Suppressor macrophage treated with lipopolysaccharide for 4 hours (primary cell): Measurements from ENCODE around the gene OR5J2.
"Not testable (repeated sequence)": the region's sequence is repeated elsewhere in the genome, so short reads cannot be mapped to it uniquely, and the experiment has no call there.

Experiments
- DNase-seq: peaks from one replicate; pipeline ENCODE4 v3.0.0-alpha.2; 2020

The OR5J2 gene

DNA sequence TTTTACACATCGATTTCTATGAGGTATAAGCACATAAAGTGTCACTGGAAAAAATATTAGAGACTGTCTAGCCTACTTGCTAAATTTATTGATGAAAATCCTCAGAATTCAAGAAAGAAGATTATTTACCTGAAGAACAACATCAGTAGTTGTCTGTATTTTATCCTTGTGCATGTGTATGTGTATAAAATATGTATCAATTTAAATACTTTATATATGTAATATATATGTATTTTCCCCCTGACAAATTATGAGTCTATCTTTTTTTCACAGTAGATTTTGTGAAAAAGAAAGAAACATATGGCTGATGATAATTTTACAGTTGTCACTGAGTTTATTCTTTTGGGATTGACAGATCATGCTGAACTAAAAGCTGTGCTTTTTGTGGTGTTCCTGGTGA lies at the start of gene OR5J2:
Gene OR5J2, plus strand, starts transcription at position 301 of the 400 bp plus-strand sequence. Its CDS starts 0 bp downstream, at position 301.
- DNase-seq = no peak

DNA sequence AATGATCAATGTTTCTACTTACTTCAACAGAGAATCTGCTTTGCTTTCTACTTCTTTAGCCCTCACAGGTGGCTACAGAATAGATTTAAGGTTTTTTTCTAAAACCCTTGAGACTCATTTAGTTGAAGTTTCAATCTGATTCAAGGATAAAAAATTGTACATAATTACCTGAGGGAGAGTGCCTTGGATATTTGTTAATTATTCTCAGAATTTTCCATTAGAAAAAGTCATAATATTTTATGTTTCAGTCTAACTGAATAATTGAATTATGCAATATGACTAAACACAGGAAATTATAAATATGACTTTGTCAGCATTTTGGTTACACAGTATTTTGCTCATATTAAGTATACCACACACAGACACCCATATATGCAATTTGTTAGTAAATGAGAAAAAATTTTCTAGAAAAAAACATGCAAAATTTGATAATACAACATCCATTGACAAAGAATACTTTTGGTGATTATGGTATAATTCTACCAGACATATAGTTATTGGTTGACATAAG lies 36.2 kb upstream of the OR5J2 start, which contains the start of gene OR8J3:
Gene OR8J3, minus strand, starts transcription at position 51 of the 511 bp plus-strand sequence. CDS start 2,483 bp downstream, outside the sequence.
- no peak for DNase-seq

DNA sequence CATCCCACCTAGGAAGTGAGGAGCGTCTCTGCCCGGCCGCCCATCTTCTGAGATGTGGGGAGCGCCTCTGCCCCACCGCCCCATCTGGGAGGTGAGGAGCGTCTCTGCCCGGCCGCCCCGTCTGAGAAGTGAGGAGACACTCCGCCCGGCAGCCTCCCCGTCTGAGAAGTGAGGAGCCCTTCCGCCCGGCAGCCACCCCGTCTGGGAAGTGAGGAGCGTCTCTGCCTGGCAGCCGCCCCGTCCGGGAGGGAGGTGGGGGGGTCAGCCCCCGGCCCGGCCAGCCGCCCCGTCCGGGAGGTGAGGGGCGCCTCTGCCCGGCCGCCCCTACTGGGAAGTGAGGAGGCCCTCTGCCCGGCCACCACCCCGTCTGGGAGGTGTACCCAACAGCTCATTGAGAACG lies 32.7 kb upstream of the OR5J2 start:
- not testable (repeated sequence) for DNase-seq

DNA sequence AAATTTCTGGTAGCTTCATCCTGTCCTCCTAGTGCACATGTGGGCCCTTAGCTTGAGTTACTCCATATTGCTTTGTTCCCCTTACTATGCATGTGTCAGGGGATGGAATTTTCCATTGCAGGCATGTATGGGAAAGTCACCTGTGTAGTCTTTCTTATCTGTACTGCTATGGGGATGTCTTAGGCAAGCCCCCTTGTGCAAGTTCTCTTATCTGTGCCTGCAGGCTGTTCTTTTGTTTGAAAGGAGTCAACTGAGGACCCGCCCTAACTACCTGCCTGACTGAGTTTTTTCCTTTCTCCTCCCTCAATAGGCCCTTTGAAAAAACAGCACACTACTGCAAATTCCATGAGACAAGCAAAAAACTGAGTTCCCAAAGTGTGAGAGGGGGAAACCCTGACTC lies 25.0 kb upstream of the OR5J2 start:
- DNase-seq = no peak

DNA sequence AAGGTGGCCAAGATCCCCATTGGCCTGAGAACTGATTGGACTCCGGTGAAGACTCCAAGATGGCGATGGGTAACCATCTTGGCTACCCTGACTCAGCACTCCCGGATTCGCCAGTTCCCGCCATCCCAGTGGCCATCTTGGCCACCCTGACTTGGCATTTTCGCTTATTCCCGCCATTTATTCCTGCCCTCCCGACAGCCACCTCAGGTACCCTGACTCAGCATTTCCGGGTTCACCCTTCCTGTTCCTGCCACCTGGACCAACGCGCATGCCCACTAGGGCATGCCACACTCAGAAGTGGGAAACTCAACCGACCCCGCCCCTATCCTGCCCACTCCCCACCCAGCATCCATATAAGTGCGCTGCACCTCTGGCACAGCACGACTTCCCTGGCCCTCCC lies 24.1 kb upstream of the OR5J2 start:
- no peak for DNase-seq

DNA sequence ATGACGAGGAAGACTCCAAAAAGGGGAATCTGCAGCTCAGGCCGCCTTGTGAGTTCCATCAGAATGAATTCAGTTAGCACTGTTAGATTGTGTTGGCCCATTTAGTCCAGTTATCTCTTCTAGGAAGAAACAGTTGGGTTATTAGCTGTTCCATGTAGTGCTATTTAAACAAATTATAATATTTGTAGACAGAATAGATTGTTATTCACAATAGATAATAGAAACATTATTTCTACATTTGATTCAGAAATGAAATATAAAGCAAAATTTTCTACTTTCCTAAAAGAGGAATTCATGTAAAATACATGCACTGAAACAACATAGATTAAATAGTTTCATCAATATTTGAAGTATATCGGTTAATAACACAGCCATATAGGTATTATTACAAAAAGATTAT lies 16.2 kb upstream of the OR5J2 start, which contains the start of gene OR8K5:
Gene OR8K5, minus strand, starts transcription at position 101 of the 400 bp plus-strand sequence. Its CDS starts 0 bp downstream, at position 101.
- no peak for DNase-seq

DNA sequence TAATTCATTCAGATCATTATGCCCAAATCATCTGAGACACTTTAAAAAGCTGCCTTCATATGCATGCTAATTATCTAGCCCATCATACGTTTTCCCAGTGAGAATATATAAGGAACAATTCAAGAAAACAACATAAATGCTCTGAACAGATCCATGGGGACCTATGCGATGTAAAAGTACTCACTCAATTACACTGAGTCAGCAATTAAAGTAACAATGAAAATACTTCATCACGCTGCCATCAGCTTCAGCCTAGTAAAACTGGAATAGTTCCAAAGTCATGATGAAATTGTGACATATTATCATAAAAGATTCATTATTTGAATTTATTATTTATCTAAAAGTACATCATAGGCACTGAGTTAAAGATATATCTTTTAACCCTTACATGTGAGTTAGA lies 12.6 kb upstream of the OR5J2 start:
- DNase-seq = no peak

DNA sequence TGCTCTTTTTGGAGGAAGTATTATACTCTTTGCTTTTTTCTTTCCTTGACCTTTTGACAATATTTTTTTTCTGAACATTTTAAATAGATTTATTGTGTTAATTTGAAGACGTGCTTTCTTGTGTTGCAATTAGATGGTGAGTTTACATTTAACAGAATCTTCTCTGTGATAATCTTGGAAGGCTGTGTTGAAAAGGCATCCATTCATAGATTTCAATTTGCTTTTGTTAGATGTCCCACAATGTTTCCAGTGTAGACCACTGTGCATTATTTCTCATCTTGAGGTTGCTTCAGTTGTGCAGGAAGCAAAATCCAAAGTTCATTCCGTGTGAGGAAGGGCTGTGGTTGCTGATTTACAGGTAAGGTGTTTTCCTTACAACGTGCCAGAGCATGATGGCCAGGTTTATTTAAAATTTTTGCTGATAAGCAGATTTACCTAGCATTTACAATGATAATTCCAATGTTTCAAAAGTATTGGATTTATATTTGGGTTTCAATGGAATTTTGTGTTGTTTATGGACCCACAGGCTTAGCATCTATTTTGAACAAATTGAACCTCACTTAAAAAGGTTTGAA lies 4.1 kb upstream of the OR5J2 start:
- DNase-seq = no peak

DNA sequence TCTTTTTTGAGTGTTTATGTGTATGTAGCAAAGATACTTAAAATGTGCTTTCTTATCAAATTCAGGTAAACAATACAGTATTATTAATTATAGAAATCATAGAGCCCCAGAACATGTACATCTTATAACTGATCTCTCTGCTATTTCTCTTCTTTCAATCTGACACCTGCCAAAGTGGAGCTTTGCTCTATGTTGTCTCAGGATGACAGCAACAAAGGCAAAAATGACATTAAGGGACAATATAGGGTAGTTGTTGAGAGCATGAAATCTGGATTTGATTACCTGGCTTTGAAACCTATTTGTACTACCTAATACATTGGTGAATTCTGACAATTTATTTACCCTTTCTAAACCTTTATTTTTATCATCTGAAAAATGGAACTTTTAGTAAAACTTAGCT lies 7.0 kb downstream of the OR5J2 start:
- no peak for DNase-seq

DNA sequence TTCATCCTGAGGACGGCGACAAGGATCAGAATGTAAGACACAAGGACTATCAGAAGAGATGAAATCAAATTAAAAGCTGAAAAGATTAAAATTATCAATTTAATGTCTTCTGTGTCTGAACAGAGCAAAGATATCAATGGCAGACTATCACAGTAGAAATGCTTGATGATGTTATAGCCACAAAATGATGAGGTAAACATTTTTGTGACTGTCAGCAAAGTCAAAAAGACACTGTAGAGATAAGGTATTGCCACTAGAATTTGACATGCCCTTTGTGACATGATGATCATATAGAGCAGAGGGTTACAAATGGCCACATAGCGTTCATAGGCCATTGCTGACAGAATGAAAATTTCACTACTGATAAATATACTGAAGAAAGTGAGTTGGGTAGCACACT lies 12.2 kb downstream of the OR5J2 start:
- DNase-seq = no peak

DNA sequence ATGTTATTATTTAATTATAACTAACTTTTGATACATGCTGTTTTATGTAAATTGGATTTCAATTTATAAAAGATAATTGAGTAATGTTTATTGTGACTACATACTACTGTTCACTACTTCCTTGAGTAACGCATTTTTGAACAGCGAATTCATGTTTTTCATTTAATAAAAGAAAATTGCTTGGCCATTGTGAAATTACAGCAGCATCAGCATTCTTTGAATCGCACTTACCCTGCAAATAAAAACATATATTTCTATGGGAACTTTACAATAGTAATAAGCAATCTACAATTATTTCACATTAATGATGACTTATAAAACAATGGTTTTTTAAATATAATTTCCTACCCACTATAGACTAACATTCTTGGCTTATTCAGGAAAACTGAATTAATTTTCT lies 20.3 kb downstream of the OR5J2 start:
- no peak for DNase-seq

DNA sequence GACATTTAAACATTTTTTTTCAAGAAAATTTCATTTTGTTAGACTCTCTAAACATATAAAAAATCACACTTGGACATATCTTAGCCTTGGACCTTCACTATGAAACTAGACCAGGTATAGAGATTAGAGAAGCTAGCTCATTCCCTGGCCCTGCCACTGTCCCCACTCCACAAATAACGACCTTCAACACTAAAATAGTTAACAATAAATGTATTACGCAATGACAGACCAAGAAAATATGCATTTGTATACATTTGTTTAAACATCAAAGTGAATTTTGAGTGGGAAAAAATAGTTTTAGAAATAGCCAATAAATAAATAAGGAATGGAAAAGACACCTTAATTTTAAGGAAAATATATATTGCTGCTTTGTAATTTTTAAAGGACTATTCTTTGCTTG lies 20.9 kb downstream of the OR5J2 start:
- DNase-seq = no peak

DNA sequence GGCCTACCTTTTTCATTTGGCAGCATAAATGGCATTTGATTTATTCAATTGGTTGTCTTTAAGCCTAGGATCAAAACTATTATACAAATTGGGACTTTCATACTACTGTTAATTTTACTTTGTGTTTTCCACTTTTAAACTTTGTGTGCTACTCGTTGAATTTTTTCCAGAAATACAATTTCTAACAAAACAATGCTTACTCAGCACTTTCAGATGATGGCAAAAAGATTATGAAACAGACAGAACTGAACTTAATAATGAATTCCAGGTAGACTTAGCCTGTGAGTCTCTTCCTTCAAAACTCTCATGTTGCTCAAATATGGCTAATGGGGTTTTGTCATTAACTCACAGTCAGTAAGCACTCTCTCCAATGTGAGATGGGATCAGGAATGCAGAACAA lies 31.4 kb downstream of the OR5J2 start:
- no peak for DNase-seq

DNA sequence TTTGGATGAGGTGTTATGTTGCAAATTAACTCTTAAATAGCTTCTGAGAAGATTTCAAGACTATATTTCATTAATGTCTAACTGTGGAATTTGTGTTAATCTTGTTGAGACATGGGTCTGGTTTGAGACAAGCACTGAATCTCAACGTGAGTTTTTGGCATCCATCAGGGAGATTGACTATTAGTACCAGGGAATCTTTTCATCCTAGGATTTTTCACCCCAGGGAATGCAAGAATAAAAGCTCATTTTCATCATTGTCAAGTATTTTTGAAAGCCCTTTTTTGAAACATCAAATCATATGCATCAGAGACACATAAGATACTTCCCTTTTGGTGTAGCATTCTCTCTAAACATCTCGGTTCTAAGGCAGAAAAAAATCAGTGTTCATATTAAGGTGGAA lies 38.1 kb downstream of the OR5J2 start:
- no peak for DNase-seq

DNA sequence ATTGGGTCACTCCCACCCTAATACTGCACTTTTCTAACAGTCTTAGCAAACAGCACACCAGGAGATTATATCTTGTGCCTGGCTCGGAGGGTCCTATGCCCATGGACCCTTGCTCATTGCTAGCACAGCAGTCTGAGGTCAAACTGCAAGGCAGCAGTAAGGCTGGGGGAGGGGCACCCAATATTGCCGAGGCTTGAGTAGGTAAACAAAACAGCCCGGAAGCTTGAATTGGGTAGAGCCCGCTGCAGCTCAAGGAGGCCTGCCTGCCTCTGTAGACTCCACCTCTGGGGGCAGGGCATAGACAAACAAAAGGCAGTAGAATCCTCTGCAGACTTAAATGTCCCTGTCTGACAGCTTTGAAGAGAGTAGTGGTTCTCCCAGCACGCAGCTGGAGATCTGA lies 43.3 kb downstream of the OR5J2 start:
- not testable (repeated sequence) for DNase-seq
